H1 (cell line): ENCODE data around the gene ZBTB18. TPM values are rescaled to one million over a fixed set of nuclear protein-coding genes. Genes with fewer than 3 reads are reported as not detected.

ENCODE experiments used
- CTCF ChIA-PET: fragments of 300-600 bp; sonication (Branson Sonifier 250); formaldehyde crosslinking; loops from one replicate; lab custom pipeline; 2021; ENCODE audit not compliant: partially characterized antibody; lab: Charles Lee
- POLR2A ChIA-PET: fragments of 300-600 bp; sonication (Branson Sonifier 250); formaldehyde crosslinking; loops from one replicate; lab custom pipeline; 2021; ENCODE audit warnings: inconsistent platforms; ENCODE audit not compliant: partially characterized antibody; lab: Charles Lee
- DNase-seq, 2 experiments: peaks; one replicate each; pipeline versions ENCODE4 v3.0.0 to v3.0.0-alpha.2; 2010 to 2022; ENCODE audit warnings: low spot score in 2 of 2, low read depth in 1 of 2, mixed read lengths in 1 of 2
- FAIRE-seq: peaks from 2 replicates; lab custom pipeline; 2011; peaks lifted over from hg19 to GRCh38; lab: Jason Lieb, UNC
- H2AFZ ChIP-seq: 2 replicates; pipeline ENCODE4 v1.8.1; 2012; ENCODE audit warnings: low read length, inconsistent platforms
- H2AK5ac ChIP-seq: 2 replicates; pipeline ENCODE4 v1.6.1; 2013; ENCODE audit warnings: low read depth, low read length
- H2BK120ac ChIP-seq: replicated peaks from 2 replicates; pipeline ENCODE3; 2013; ENCODE audit warnings: low read depth, low read length, inconsistent platforms
- H2BK12ac ChIP-seq: 2 replicates; pipeline ENCODE4 v1.6.1; 2013; ENCODE audit warnings: low read depth, low read length
- H2BK15ac ChIP-seq: 2 replicates; pipeline ENCODE4 v1.6.1; 2013; ENCODE audit warnings: low read length
- H2BK20ac ChIP-seq: 2 replicates; pipeline ENCODE4 v1.6.1; 2013; ENCODE audit warnings: low read length
- H2BK5ac ChIP-seq: 2 replicates; pipeline ENCODE4 v1.6.1; 2013; ENCODE audit warnings: low read depth, low read length
- H3K14ac ChIP-seq: 2 replicates; pipeline ENCODE4 v1.6.1; 2013; ENCODE audit warnings: inconsistent platforms; ENCODE audit not compliant: insufficient read length
- H3K18ac ChIP-seq: 2 replicates; pipeline ENCODE4 v1.6.1; 2013; ENCODE audit warnings: low read length; ENCODE audit errors: extremely low read depth
- H3K23ac ChIP-seq: 2 replicates; pipeline ENCODE4 v1.6.1; 2013; ENCODE audit warnings: inconsistent platforms; ENCODE audit not compliant: insufficient read length
- H3K23me2 ChIP-seq: 2 replicates; pipeline ENCODE4 v1.6.1; 2013; ENCODE audit warnings: low read depth, low read length
- H3K27ac ChIP-seq: 2 replicates; pipeline ENCODE4 v1.6.1; 2011; ENCODE audit warnings: low read depth, low read length, inconsistent platforms
- H3K27me3 ChIP-seq, 4 experiments: replicated peaks in 1 of 4; 1 replicate in 1 of 4; 2 replicates in 3 of 4; pipeline versions ENCODE4 v1.6.1 to v1.8.1; 2011 to 2013; ENCODE audit warnings: low read length in 3 of 4, mild to moderate bottlenecking in 3 of 4, inconsistent platforms in 2 of 4, mixed read lengths in 2 of 4, moderate library complexity in 1 of 4; ENCODE audit not compliant: control insufficient read depth in 3 of 4, insufficient read depth in 3 of 4; ENCODE audit errors: extremely low read depth in 1 of 4
- H3K36me3 ChIP-seq, 4 experiments: 2 replicates each; pipeline versions ENCODE4 v1.6.1 to v1.8.1; 2011 to 2013; ENCODE audit warnings: mild to moderate bottlenecking in 4 of 4, low read length in 3 of 4, moderate library complexity in 2 of 4, control low read depth in 1 of 4, inconsistent platforms in 1 of 4; ENCODE audit not compliant: insufficient read depth in 4 of 4, control insufficient read depth in 2 of 4
- H3K4ac ChIP-seq: replicated peaks from 2 replicates; pipeline ENCODE3; 2013; ENCODE audit warnings: low read length, low read depth, mixed read lengths, inconsistent platforms; ENCODE audit not compliant: insufficient read length
- H3K4me1 ChIP-seq, 4 experiments: replicated peaks in 1 of 4; 1 replicate in 1 of 4; 2 replicates in 3 of 4; pipeline versions ENCODE4 v1.6.1 to v1.8.1; 2011 to 2013; ENCODE audit warnings: low read length in 3 of 4, inconsistent platforms in 2 of 4, mixed read lengths in 1 of 4; ENCODE audit not compliant: insufficient read depth in 4 of 4, control insufficient read depth in 3 of 4
- H3K4me2 ChIP-seq, 2 experiments: 2 replicates each; pipeline versions ENCODE4 v1.6.1 to v1.8.1; 2011 to 2013; ENCODE audit warnings: low read depth in 2 of 2, low read length in 2 of 2, control low read depth in 1 of 2, inconsistent platforms in 1 of 2, mild to moderate bottlenecking in 1 of 2; ENCODE audit not compliant: insufficient read depth in 1 of 2
- H3K4me3 ChIP-seq, 4 experiments: fragments of 200-600, 300-600 bp in 1 of 4; sonication (generic), shearing (Covaris generic), sonication (Bioruptor Twin) in 1 of 4; 2 replicates each; pipeline versions ENCODE4 v1.5.1 to v1.8.1; 2011 to 2016; ENCODE audit warnings: low read length in 4 of 4, low read depth in 3 of 4, control low read depth in 2 of 4, inconsistent platforms in 2 of 4, mild to moderate bottlenecking in 2 of 4, mixed read lengths in 1 of 4, moderate library complexity in 1 of 4; ENCODE audit not compliant: insufficient read depth in 2 of 4; ENCODE audit errors: extremely low read depth in 1 of 4
- H3K56ac ChIP-seq: replicated peaks from 2 replicates; pipeline ENCODE3; 2013; ENCODE audit warnings: low read depth, mild to moderate bottlenecking, mixed read lengths, low read length, inconsistent platforms; ENCODE audit not compliant: insufficient read length
- H3K79me1 ChIP-seq: 2 replicates; pipeline ENCODE4 v1.6.1; 2013; ENCODE audit warnings: low read depth, low read length, control low read depth
- H3K79me2 ChIP-seq, 2 experiments: 2 replicates each; pipeline versions ENCODE4 v1.6.1 to v1.8.1; 2012 to 2013; ENCODE audit warnings: low read length in 2 of 2, mild to moderate bottlenecking in 2 of 2, inconsistent platforms in 1 of 2; ENCODE audit not compliant: insufficient read depth in 2 of 2, control insufficient read depth in 1 of 2
- H3K9ac ChIP-seq, 4 experiments: replicated peaks in 1 of 4; 1 replicate in 1 of 4; 2 replicates in 3 of 4; pipeline versions ENCODE4 v1.6.1 to v1.8.1; 2011 to 2013; ENCODE audit warnings: low read depth in 3 of 4, low read length in 3 of 4, control low read depth in 2 of 4, mild to moderate bottlenecking in 2 of 4, moderate library complexity in 2 of 4, inconsistent platforms in 1 of 4; ENCODE audit errors: extremely low read depth in 1 of 4
- H3K9me3 ChIP-seq, 2 experiments: 2 replicates each; pipeline versions ENCODE4 v1.6.1 to v1.8.1; 2012 to 2013; ENCODE audit warnings: mild to moderate bottlenecking in 2 of 2, moderate library complexity in 2 of 2, control low read depth in 1 of 2, inconsistent platforms in 1 of 2, low read depth in 1 of 2, low read length in 1 of 2, mixed read lengths in 1 of 2; ENCODE audit not compliant: insufficient read depth in 2 of 2
- H4K20me1 ChIP-seq, 2 experiments: replicated peaks in 1 of 2; 2 replicates each; pipeline versions ENCODE3 to v1.8.1; 2011 to 2013; ENCODE audit warnings: inconsistent platforms in 2 of 2, low read length in 2 of 2, mild to moderate bottlenecking in 1 of 2; ENCODE audit not compliant: insufficient read depth in 2 of 2, control insufficient read depth in 1 of 2
- H4K5ac ChIP-seq: 2 replicates; pipeline ENCODE4 v1.6.1; 2013; ENCODE audit warnings: low read length, low read depth, mixed read lengths, inconsistent platforms; ENCODE audit not compliant: insufficient read length
- H4K8ac ChIP-seq: 2 replicates; pipeline ENCODE4 v1.8.0; 2013; ENCODE audit warnings: mild to moderate bottlenecking, moderate library complexity, low read length, inconsistent platforms; ENCODE audit not compliant: insufficient read depth; ENCODE audit errors: extremely low read depth
- H4K91ac ChIP-seq: replicated peaks from 2 replicates; pipeline ENCODE3; 2013; ENCODE audit warnings: low read length, mixed read lengths, inconsistent platforms; ENCODE audit not compliant: insufficient read length
- BRCA1 ChIP-seq: IDR thresholded peaks from 2 replicates; pipeline ENCODE4 v1.6.1; 2012; ENCODE audit warnings: low read depth, low read length, improper control_type of control experiment
- CTBP2 ChIP-seq: IDR thresholded peaks from 2 replicates; pipeline ENCODE4 v1.7.0; 2011; ENCODE audit warnings: borderline replicate concordance, mild to moderate bottlenecking, moderate library complexity, mixed read lengths, low read length; ENCODE audit not compliant: insufficient read depth, insufficient read length
- GABPA ChIP-seq: IDR thresholded peaks from 2 replicates; pipeline ENCODE4 v1.6.1; 2011; ENCODE audit warnings: mild to moderate bottlenecking, low read length, moderate library complexity, borderline replicate concordance; ENCODE audit not compliant: insufficient read depth
- HDAC2 ChIP-seq, 2 experiments: fragments of 300-600 bp in 1 of 2; sonication (generic) in 1 of 2; IDR thresholded peaks; 2 replicates each; pipeline ENCODE4 v1.6.1; 2011 to 2012; ENCODE audit warnings: low read depth in 2 of 2, low read length in 2 of 2, mild to moderate bottlenecking in 2 of 2, moderate library complexity in 2 of 2, borderline replicate concordance in 1 of 2, inconsistent platforms in 1 of 2
- RBBP5 ChIP-seq: IDR thresholded peaks from 2 replicates; pipeline ENCODE4 v1.7.1; 2012; ENCODE audit warnings: low read depth, mild to moderate bottlenecking, inconsistent platforms, low read length, moderate library complexity, borderline replicate concordance
- RNF2 ChIP-seq: fragments of 200-900, 300-1000 bp; sonication (generic); IDR thresholded peaks from 2 replicates; pipeline ENCODE4 v1.7.1; 2016; ENCODE audit warnings: borderline replicate concordance, low read depth, mild to moderate bottlenecking, antibody characterized with exemption, low read length; ENCODE audit not compliant: poor library complexity, severe bottlenecking; ENCODE audit errors: missing control alignments
- SIRT6 ChIP-seq: IDR thresholded peaks from one replicate; pipeline ENCODE4 v1.7.1; 2012; ENCODE audit warnings: low read length, inconsistent platforms
- SIX5 ChIP-seq: IDR thresholded peaks from 2 replicates; pipeline ENCODE4 v1.6.1; 2011; ENCODE audit warnings: mild to moderate bottlenecking, low read depth, low read length
- TAF1 ChIP-seq: IDR thresholded peaks from 2 replicates; pipeline ENCODE4 v1.6.1; 2011; ENCODE audit warnings: mild to moderate bottlenecking, low read depth, low read length
- TAF7 ChIP-seq: optimal IDR thresholded peaks from 2 replicates; pipeline ENCODE3; 2011; ENCODE audit warnings: low read depth, mild to moderate bottlenecking, inconsistent platforms, low read length, moderate library complexity, borderline replicate concordance
- ZNF274 ChIP-seq: IDR thresholded peaks from 2 replicates; pipeline ENCODE4 v1.7.0; 2012; ENCODE audit warnings: low read length, borderline replicate concordance; ENCODE audit errors: extremely low read depth
- WGBS, 2 experiments: shearing (Covaris generic) in 1 of 2; methylation state at CpG; one replicate each; pipeline versions ENCODE4 v1.1.6 to v1.1.7; 2013 to 2015; ENCODE audit warnings: low lambda C conversion rate in 2 of 2, mixed read lengths in 2 of 2, inconsistent platforms in 1 of 2, low coverage in 1 of 2, missing lambda C conversion rate in 1 of 2; ENCODE audit not compliant: insufficient replicate concordance in 2 of 2, insufficient coverage in 1 of 2, insufficient read length in 1 of 2; ENCODE audit errors: extremely low coverage in 1 of 2, missing lambda C conversion rate in 1 of 2; 5-methylcytosine and 5-hydroxymethylcytosine counted together
- polyA plus RNA-seq, 7 experiments: library from polyadenylated mRNA; depleted of rRNA in 3 of 7; stranded (reverse) in 5 of 7; unstranded in 2 of 7; fragments of >200 nt in 5 of 7; fragments of 200-250 nt in 2 of 7; gene quantifications; 1 replicate in 5 of 7; 2 replicates in 1 of 7; 4 replicates in 1 of 7; pipeline versions ENCODE4 v1.2.1 to v1.2.3, GENCODE V29; 2011 to 2013; ENCODE audit warnings: missing spikeins in 2 of 7, mixed read lengths in 2 of 7
- total RNA-seq: library from RNA; stranded (reverse); fragmentation: NEBNext Ultra II Directional; extraction: Animal tissue kit (Norgen Biotek cat#: 25700); gene quantifications from 2 replicates; pipeline ENCODE4 v1.2.1, GENCODE V29; 2021
- TF ChIP-seq, protein P1 (sequence below): IDR thresholded peaks from 2 replicates; pipeline ENCODE4 v1.6.1; 2012; ENCODE audit warnings: low read length, inconsistent platforms

Gene ZBTB18
- total and polyA plus RNA-seq, 2 of the 8 experiments (the other 6 are each of a cell fraction or from before 2014, with no cell fraction given) = 8.5 to 14.4 TPM

DNA sequence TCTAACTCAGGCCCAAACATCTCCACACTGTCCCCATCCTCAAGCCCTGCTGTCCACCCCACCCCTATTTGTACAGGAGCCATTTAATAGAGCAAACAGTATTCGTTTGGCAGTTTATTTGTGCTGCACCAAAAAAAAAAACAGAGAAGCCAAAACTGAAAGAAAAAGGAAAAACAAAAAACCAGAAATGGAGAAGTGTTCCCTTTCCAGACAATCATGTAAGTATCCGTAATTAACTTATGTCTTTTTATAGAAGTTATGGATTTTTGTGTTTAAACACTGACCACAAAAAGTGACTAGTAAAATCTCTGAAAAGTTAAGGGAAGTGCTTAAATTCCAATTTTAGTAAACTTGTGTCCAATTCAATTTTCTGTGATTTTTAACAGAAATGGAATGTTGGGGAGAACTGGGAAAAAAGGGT is 40.4 kb upstream of the ZBTB18 start:
- Histone ChIP-seq H3K4me2 (no peak overlapping the region), H2AK5ac (no peak overlapping the region), H3K4me1 (peaks cover 0 to 7% (median 5%) of the 10 kb centered on the region in 4 experiments; a peak in 4 of 7 replicates), H3K79me2 (no peaks in the 10 kb centered on the region), H4K20me1 (no peaks in the 10 kb centered on the region), H3K9ac (no peak overlapping the region), H3K36me3 (no peaks in the 10 kb centered on the region), H3K56ac (no peak overlapping the region), H3K14ac (no peak overlapping the region), H2BK12ac (no peak overlapping the region), H2AFZ (no peak overlapping the region), H2BK5ac (no peak overlapping the region), H3K27ac (no peak overlapping the region), H4K91ac (no peak overlapping the region), H2BK20ac (no peak overlapping the region), H3K18ac (no peak overlapping the region), H3K4me3 (no peak overlapping the region), H3K23me2 (no peaks in the 10 kb centered on the region), H4K8ac (no peak overlapping the region), H3K23ac (no peak overlapping the region), H3K79me1 (no peaks in the 10 kb centered on the region), H2BK120ac (no peak overlapping the region), H4K5ac (no peak overlapping the region), H3K9me3 (no peaks in the 10 kb centered on the region), H2BK15ac (no peak overlapping the region), H3K27me3 (no peaks in the 10 kb centered on the region), H3K4ac (no peak overlapping the region)
- 89% methylated on average over 2 of the region's 2 CpGs; no CpG with 5 or more reads in 1 of the 2 experiments for WGBS, 2 experiments
- POLR2A ChIA-PET = no interaction called here
- CTCF ChIA-PET = interaction anchor here (1.0 kb wide), 1 partner anchor 66 kb away, joined by 3 read pairs; no protein-coding TSS in a partner anchor
- FAIRE-seq (no peak), DNase-seq (no peak)
- TF ChIP-seq SIX5 (no peak), TAF1 (no peak), BRCA1 (no peak), CTBP2 (no peak), RNF2 (no peak), GABPA (no peak), HDAC2 (IDR thresholded peaks at IDR 0.05; ENCODE audit: borderline replicate concordance in 1 of 2, low read depth in 2 of 2, low read length in 2 of 2) (no peak), RBBP5 (no peak), TAF7 (no peak), SIRT6 (no peak), ZNF274 (no peak)
- TF ChIP-seq, protein P1, sequence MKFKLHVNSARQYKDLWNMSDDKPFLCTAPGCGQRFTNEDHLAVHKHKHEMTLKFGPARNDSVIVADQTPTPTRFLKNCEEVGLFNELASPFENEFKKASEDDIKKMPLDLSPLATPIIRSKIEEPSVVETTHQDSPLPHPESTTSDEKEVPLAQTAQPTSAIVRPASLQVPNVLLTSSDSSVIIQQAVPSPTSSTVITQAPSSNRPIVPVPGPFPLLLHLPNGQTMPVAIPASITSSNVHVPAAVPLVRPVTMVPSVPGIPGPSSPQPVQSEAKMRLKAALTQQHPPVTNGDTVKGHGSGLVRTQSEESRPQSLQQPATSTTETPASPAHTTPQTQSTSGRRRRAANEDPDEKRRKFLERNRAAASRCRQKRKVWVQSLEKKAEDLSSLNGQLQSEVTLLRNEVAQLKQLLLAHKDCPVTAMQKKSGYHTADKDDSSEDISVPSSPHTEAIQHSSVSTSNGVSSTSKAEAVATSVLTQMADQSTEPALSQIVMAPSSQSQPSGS = no peak
